ENCODE data around the gene PCTP. TPM values are rescaled to one million over a fixed set of nuclear protein-coding genes. Genes with fewer than 3 reads are reported as not detected.

The PCTP gene
- total and polyA plus RNA-seq, 9 of the 15 experiments (the other 6 are each of a cell fraction or from before 2014, with no cell fraction given) = 10.9 to 62.3 (median 41.2) TPM

DNA sequence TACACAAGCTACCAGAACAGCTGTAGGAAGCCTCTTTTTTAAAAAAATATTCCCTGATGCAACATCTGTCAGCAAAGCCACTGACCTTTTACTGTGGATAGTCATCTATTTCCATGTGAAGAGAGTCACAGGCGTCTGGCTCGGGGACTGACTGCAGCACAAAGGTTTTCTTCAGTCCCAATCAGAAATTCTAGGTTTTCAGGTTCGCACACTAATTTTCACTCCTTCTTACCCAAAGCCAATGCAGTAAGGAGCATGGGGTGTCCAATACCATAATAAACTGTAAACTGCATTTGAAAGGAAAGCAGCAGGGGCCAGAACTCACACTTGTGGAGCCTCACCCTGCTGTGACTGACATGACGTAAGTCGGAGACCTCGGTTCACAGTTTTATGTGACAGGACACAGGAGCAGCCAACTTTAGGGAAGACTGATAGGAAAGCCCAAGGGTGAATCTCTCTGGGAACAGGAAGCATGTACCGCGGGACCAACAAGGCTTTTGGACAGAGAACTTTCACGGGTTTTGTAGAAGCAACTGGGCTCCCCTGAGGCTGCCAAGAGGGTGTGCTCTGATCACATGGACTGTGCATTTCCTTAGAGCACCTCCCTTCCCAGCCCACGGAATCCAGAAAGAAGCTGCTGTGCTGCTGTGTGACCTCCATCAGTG, 19.1 kb upstream of the PCTP start (continued):
- no peak for TF ChIP-seq ZNF431 (CRISPR knock-in tag; IDR thresholded peaks at IDR 0.05)
- TF ChIP-seq RAD21 (CRISPR knock-in tag; conservative IDR thresholded peaks at IDR 0.05 in 1 of 2, IDR thresholded peaks at IDR 0.05 in 1 of 2) = peak in 1 of 2 experiments; percentile 37; a peak in 2 of 4 replicates
- 0 out of 4 replicates have a peak, but pooled peaks of 1 of the 2 experiments have one; percentile 7 for TF ChIP-seq NRF1 (conservative IDR thresholded peaks at IDR 0.05 in 1 of 2, IDR thresholded peaks at IDR 0.05 in 1 of 2)
- TF ChIP-seq, protein P1, sequence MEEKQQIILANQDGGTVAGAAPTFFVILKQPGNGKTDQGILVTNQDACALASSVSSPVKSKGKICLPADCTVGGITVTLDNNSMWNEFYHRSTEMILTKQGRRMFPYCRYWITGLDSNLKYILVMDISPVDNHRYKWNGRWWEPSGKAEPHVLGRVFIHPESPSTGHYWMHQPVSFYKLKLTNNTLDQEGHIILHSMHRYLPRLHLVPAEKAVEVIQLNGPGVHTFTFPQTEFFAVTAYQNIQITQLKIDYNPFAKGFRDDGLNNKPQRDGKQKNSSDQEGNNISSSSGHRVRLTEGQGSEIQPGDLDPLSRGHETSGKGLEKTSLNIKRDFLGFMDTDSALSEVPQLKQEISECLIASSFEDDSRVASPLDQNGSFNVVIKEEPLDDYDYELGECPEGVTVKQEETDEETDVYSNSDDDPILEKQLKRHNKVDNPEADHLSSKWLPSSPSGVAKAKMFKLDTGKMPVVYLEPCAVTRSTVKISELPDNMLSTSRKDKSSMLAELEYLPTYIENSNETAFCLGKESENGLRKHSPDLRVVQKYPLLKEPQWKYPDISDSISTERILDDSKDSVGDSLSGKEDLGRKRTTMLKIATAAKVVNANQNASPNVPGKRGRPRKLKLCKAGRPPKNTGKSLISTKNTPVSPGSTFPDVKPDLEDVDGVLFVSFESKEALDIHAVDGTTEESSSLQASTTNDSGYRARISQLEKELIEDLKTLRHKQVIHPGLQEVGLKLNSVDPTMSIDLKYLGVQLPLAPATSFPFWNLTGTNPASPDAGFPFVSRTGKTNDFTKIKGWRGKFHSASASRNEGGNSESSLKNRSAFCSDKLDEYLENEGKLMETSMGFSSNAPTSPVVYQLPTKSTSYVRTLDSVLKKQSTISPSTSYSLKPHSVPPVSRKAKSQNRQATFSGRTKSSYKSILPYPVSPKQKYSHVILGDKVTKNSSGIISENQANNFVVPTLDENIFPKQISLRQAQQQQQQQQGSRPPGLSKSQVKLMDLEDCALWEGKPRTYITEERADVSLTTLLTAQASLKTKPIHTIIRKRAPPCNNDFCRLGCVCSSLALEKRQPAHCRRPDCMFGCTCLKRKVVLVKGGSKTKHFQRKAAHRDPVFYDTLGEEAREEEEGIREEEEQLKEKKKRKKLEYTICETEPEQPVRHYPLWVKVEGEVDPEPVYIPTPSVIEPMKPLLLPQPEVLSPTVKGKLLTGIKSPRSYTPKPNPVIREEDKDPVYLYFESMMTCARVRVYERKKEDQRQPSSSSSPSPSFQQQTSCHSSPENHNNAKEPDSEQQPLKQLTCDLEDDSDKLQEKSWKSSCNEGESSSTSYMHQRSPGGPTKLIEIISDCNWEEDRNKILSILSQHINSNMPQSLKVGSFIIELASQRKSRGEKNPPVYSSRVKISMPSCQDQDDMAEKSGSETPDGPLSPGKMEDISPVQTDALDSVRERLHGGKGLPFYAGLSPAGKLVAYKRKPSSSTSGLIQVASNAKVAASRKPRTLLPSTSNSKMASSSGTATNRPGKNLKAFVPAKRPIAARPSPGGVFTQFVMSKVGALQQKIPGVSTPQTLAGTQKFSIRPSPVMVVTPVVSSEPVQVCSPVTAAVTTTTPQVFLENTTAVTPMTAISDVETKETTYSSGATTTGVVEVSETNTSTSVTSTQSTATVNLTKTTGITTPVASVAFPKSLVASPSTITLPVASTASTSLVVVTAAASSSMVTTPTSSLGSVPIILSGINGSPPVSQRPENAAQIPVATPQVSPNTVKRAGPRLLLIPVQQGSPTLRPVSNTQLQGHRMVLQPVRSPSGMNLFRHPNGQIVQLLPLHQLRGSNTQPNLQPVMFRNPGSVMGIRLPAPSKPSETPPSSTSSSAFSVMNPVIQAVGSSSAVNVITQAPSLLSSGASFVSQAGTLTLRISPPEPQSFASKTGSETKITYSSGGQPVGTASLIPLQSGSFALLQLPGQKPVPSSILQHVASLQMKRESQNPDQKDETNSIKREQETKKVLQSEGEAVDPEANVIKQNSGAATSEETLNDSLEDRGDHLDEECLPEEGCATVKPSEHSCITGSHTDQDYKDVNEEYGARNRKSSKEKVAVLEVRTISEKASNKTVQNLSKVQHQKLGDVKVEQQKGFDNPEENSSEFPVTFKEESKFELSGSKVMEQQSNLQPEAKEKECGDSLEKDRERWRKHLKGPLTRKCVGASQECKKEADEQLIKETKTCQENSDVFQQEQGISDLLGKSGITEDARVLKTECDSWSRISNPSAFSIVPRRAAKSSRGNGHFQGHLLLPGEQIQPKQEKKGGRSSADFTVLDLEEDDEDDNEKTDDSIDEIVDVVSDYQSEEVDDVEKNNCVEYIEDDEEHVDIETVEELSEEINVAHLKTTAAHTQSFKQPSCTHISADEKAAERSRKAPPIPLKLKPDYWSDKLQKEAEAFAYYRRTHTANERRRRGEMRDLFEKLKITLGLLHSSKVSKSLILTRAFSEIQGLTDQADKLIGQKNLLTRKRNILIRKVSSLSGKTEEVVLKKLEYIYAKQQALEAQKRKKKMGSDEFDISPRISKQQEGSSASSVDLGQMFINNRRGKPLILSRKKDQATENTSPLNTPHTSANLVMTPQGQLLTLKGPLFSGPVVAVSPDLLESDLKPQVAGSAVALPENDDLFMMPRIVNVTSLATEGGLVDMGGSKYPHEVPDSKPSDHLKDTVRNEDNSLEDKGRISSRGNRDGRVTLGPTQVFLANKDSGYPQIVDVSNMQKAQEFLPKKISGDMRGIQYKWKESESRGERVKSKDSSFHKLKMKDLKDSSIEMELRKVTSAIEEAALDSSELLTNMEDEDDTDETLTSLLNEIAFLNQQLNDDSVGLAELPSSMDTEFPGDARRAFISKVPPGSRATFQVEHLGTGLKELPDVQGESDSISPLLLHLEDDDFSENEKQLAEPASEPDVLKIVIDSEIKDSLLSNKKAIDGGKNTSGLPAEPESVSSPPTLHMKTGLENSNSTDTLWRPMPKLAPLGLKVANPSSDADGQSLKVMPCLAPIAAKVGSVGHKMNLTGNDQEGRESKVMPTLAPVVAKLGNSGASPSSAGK (IDR thresholded peaks at IDR 0.05) = peak; percentile 65
- TF ChIP-seq MAFF (IDR thresholded peaks at IDR 0.05; ENCODE audit: low read length) = no peak
